Stimulated activated CD8-positive, alpha-beta memory T cell treated with anti-CD3 and anti-CD28 coated beads, Interleukin-4, amount 100 ng/mL, for 48 hours (primary cell): ENCODE data around the gene NOL4.
"Not testable (repeated sequence)": the region's sequence is repeated elsewhere in the genome, so short reads cannot be mapped to it uniquely, and the experiment has no call there.

Experiments
- DNase-seq: peaks from one replicate; pipeline ENCODE4 v3.0.0-alpha.2; 2020

The NOL4 gene, protein sequence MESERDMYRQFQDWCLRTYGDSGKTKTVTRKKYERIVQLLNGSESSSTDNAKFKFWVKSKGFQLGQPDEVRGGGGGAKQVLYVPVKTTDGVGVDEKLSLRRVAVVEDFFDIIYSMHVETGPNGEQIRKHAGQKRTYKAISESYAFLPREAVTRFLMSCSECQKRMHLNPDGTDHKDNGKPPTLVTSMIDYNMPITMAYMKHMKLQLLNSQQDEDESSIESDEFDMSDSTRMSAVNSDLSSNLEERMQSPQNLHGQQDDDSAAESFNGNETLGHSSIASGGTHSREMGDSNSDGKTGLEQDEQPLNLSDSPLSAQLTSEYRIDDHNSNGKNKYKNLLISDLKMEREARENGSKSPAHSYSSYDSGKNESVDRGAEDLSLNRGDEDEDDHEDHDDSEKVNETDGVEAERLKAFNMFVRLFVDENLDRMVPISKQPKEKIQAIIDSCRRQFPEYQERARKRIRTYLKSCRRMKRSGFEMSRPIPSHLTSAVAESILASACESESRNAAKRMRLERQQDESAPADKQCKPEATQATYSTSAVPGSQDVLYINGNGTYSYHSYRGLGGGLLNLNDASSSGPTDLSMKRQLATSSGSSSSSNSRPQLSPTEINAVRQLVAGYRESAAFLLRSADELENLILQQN

DNA sequence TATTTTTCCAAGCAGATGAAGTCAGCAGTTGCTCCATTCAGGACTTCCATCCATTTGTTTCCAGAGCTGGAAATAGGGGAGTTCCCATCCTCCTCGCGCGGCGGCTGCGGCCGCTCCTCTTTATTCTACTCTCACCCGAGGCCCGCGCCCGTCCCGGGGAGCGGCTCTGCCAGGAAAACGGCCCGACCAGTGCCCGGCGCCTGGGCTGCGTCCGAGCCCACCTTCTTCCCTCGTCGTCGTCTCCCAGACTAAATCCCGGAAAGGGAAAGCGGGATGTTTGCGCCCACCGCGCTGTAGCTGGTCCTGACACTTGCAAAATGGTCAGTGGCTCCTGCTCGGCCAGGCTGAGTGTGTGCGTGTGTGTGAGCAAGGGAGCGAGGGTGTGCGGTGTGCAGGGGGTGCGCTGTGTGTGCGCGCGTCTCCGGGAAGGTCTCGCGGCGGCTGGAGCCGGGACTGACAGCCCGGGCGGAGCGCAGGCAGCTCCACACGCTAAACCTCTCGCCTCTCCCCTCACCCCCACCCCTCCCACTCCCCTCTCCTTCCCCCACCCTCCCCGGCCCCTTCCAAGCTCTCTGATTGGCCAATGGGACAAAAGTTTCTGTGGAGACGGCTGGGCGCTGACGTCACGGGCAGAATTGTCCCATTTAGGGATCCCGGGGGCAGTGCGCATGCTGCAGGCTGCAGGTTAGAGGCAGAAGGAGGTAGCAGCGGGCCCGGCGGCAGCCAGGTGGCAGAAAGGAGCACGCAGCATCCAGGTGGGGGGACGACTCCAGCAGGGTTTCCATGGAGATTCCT lies at the start of gene NOL4:
Gene NOL4, minus strand, starts transcription at position 491 of the 795 bp plus-strand sequence. CDS start 1,660 bp downstream, outside the sequence.
- DNase-seq = no peak

DNA sequence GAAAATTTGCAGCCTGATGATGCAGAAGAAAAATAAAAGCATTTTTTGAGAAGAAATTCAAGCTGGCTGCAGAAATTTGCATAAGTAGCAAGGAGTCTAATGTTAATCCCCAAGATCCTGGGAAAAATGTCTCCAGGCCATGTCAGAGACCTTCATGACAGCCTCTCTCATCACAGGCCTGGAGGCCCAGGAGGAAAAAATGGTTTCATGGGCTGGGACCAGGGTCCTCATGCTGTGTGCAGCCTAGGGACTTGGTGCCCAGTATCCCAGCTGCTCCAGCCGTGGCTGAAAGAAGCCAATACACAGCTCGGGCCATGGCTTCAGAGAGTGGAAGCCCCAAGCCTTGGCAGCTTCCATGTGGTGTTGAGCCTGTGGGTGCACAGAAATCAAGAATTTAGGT lies 41.3 kb upstream of the NOL4 start:
- DNase-seq = not testable (repeated sequence)

DNA sequence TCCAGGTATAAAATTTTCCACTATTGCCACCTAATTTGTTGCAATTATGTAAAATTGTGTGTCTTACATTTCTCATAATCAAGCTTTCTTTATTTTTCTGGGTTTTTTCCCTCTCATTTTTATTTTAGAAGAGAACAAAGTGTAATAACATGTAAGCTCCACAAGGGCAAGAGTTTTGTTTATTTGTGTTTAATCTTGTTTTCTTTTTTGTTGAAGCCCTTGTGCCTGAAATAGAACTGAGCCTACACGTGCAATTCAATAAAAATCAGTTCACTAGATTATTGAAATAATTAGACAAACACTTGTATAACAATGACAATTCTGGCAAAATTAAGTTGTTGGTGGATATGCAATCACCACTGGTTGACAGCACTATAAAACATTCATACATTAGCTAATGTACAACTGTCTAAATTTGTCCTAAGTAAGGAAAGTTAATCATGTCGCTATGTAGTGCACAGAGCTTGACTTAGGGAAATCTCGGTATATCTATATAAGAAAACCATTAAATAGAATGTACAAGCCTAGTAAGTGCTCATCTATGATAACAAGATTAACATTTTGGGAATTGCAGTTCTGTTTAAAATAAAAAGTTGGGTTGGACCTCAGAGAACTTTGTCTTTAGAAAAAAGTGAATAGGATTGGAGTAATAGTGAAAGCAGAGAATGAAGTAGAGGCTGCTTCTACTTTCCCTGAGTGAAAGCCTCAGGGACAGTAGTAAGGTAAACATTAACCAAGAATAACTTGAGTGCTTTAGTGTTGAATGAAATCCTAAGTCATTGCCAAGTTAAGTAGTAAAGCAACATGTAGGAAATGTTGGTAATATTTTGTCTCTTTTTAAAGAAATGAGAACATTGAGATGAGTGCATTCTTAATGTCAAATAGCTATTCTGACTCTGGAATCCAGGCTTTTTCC lies 37.4 kb upstream of the NOL4 start:
- DNase-seq = no peak

DNA sequence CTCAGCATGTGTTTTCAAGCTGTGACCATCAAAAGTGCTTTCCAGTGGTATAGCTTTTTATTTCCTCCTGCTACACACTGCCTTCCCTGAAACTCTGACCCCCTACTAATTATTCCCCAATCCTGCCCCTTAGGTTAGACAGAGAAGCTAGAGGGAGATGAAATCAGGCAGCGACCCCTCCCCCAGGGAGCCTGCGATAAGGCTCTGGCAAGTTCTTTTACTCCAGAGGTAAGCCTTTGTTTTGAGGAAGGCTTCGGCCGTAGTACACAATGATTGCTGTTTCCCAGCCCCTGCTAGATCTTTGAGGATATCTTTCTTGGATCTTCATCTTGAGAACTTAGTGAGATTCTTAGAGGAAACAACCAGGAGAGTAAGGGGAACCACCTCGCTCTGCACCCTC lies 33.5 kb upstream of the NOL4 start:
- no peak for DNase-seq

DNA sequence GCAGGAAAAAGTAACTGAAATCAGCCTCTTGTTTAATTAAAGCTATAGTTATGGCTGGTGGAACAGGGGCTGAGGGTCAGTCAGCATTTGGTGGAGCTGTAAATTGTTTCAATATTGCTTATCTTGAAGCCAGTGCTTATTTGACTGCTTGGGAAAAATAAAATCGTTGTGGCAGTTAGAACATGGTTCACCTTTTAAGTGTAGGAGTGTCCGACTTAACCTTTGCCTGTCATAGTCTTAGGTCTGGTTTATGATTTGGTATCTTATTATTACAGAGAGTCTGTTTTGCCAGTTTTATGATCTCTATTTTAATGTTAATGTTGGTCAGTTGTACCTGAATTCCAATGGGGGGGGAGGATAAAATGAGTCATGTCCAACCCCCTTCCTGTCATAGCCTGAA lies 27.2 kb upstream of the NOL4 start:
- DNase-seq = no peak

DNA sequence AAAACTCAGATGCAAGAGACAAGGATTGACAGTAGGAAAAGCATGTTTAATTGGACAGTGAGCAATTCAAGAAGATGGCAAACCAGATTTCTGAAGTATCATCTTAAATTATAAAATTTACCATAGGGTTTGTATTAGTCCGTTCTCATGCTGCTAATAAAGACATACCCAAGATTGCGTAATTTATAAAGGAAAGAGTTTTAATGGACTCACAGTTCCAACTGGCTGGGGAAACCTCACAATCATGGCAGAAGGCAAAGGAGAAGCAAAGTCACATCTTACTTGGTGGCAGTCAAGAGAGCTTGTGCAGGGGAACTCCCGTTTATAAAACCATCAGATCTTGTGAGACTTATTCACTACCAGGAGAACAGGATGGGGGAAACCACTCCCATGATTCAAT lies 24.0 kb upstream of the NOL4 start:
- DNase-seq = no peak

DNA sequence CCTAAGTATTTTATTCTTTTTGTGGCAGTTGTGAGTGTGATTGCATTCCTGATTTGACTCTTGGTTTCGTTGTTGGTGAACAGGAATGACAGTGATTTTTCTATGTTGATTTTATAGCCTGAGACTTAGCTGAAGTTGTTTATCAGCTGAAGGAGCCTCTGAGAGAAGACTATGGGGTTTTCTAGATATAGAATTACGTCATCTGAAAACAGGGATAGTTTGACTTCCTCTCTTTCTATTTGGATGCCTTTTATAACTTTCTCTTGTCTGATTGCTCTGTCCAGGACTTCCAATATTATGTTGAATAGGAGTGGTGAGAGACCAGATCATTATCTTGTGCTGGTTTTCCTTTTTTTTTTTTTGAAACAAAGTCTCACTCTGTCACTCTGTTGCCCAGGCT lies 18.0 kb upstream of the NOL4 start:
- DNase-seq = no peak

DNA sequence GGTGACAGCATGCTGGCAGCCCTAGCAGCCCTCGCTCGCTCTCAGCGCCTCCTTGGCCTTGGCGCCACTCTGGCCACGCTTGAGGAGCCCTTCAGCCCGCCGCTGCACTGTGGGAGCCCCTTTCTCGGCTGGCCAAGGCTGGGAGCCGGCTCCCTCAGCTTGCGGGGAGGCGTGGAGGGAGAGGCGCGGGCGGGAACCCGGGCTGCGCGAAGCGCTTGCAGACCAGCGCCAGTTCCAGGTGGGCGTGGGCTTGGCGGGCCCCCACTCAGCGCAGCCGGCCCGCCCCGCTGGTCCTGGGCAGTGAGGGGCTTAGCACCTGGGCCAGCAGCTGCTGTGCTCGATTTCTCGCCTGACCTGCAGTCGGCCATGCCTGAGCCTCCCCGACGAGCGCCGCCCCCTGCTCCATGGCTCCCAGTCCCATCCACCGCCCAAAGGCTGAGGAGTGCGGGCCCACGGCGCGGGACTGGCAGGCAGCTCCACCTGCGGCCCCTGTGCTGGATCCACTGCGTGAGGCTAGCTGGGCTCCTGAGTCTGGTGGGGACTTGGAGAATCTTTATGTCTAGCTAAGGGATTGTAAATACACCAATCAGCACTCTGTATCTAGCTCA lies 9.2 kb upstream of the NOL4 start:
- not testable (repeated sequence) for DNase-seq

DNA sequence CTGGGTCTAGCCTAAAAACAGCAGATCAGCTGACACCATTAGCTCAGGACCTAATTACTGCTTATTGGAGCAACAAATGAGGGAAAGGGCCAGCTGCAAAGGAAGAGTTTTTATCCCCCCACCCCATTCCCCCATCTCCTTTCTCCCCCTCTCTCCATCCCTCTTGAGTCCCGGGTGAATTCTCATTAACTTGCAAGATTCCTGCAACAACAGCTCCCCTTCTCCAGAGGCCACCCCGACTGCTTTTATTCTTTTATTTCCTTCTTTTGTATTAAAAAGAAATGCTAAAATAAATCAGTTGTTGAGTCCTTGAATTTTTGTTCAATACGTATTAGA lies 473 bp upstream of the NOL4 start:
- no peak for DNase-seq

DNA sequence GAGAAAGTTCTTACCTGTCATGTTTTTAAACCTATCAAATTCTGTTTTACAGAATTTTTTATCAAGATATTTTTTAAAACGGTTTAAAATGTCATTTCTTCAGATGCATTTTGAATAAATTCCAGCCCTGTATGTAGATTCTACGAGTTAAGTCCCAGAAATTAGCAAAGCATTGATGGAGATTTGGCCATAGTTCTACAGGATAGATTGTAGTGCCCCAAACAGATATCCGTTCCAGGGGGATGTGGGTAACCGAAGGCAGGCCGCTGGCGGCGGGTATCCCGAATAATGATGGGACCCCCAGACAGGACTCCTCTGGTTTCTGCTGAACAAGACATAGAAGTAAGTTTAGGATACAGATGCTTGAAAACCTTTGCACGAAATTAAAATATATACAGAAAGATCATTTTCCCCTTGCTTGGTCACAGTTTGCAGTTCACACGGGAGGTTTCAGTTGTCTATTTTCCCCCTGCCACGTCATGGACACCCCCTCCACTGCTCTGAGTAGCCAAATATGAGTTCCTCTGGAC lies 755 bp downstream of the NOL4 start:
- DNase-seq = no peak

DNA sequence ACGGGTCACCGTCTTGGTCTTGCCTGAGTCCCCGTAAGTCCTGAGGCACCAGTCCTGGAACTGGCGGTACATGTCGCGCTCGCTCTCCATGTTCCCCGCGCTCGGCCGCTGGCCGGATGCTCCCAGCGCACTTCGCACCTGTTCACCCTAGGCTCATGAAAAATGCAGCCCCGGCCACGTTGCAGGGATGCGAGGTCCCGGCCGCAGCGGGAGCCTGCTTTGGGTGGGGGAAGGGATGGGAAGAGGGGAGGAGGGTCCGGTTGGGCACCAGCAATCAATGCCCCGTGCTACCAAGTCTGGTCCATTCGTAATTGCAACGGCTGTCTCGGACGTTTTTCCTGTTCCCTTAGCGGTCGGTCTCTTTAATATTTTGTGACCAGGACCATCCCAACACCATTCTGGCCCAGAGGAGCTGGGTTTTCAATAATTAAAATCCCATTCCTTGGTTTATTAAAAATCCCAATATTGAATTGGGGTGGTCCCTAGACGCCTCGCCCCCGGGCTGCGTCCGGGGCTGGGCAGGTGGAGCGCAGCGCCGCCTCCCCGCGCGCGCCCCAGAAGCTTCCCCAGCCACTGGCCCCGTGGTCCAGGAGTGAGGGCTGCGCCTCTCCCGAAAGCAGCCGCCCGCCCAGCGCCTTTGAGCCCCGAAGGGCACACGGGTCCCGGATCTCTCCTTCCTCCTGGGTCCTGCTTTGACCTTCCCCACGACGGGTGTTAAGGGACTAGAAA lies 1.4 kb downstream of the NOL4 start:
- no peak for DNase-seq

DNA sequence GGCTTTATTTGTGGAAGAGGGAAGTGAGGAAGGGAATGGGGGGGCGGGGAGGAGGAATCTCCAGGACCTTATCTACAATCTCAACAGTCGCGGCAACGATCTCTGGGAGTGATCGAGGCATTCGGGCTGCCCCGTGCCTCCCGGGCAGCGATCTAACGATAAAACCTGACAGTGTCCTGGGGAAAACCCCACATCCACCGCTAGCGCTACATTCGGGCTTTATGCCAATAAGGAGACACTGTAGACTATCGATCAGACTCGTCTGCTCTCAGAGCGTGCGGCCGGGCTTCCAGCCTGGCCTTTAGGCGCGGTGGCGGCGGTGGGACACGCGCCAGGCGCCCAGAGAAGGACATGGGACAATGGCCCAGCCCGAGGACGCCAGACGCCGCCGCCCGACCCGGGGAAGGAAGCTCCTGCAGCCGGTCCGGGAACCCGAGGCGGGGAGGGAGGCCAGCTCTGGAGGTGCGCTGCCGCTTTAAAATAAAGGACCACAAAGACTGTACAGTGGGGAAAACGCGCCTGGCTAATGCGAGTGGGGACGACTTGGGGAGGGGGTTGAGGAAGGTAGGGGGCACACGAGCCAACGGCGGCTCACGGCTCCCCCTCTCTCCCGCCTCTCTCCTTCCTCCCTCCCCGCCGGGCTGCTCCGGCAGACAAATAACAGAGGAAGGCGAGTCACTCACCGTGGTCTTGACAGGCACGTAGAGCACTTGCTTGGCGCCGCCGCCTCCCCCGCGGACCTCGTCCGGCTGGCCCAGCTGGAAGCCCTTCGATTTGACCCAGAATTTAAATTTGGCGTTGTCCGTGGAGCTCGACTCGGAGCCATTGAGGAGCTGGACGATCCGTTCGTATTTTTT lies 2.2 kb downstream of the NOL4 start:
- DNase-seq = no peak

DNA sequence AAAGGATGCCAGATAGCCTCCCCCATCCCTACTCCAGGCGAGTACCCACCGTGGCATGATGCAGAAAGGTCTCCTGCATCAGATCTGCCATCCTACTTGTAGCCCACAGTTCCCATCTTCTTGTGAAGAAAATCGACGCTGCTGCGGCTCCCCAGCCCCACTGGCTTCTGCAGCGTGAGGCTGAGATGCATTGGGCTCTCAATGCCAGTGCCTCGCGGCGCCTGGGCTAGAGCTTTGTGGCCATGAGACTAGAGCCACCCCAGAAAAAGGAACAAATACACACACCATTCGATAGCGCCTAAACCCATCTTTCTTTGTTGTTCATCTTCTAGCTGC lies 2.8 kb downstream of the NOL4 start:
- no peak for DNase-seq

DNA sequence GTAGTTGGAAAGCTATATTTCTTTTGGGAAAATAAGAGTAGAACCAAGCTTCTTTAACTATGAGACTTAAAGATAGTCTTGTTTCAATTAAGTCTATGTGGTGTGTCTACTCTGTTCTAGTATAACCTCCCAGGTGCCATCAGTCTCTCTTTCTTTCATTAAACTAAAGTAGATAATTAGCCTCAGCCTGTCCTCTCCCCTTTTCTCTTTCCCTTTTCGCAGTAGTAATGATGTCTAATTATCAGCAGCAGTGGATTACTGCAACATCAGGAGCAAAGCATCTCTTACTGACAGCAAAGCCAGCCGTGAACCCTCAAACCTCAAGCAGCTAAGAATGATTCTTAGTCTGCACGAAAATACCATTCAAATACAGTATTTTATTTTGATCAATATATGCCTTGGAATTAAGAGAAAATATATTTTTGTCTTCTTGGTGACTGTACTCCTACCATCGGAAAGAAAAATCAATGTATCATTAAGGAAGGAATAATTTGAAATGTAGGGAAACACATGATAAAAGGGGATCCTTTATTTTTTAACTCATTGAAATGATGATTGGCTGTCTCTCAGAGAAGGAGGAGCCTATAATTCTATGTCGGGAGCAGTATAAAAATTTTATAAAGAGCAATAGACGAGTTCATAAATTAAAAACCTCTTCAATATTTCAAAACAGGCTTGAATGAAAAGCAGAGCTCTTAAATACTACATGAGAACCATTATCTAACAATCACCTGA lies 4.5 kb downstream of the NOL4 start:
- no peak for DNase-seq

DNA sequence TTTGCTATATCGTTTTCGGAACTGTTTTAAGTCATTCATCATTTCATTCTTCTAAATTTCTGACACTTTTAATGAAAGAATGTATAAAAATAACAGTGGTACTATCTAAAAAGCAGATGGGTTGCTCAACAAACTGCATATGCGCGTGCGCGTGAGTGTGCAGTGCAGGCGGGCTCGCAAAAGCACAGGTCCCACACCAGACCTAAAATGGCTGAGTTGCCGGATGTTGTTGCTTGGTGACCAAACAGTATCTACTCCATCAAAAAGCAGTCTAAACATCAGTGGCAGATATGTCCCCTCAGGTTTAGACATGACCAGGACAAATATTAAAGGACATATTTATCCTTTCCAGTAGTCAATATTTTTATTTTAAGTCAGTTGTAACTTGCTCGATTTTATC lies 5.1 kb downstream of the NOL4 start:
- no peak for DNase-seq

DNA sequence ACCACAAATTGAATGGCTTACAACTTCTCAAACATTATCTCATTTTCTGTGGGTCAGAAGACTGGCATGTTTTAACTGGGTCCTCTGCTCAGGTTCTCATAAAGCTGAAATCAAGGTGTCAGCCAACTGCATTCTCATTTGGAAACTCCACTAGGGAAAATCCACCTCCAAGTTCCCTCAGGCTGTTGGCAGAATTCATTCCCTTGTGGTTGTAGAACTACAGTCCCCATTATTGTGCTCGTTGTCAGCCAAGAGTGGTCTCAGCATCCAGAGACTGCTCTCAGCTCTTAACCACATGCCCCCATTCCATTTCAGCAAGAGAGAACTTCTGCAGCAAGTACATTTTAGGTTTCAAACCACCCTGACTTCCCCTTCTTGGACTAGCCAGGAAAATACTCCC lies 12.2 kb downstream of the NOL4 start:
- no peak for DNase-seq

DNA sequence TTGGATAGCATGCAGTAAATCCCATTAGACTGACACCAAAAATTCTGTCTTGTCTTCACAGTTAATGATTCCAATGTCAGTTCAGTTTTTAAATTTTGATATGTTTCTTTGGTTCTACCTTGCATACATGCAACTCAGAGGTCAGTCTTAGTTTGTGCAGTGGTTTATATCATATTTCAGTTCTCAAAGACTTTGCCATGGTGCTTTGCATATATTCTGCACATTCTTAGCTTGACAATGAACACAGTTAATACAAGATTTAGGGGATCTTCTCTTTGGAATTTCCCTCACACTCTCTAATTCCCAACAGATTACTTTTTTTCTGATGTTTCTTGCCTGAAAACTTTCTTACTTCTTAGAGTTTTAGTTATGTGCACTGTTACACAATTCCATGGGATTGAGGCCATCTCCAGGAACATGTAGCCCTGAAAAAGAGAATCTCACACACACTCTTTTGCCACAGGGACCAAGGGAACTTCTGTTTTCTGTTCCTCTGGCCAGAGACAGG lies 17.3 kb downstream of the NOL4 start:
- no peak for DNase-seq

DNA sequence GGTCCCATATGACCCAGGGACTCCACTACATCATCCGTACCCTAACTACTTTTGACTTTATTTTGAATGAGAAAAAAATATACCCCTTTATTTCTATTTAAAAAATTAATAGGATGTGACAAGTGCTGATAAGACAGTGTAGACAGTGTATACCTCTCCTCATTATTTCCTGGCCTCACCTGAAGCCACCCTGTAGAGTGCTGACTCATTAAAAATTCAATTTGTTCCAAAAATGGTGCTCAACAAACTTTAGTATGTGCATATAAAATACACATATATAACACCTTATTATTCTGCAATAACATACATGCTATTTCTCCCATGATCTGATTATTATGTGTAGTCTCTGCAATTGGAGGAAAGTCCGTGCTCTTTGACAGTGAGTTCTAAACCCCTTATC lies 20.8 kb downstream of the NOL4 start:
- DNase-seq = no peak

DNA sequence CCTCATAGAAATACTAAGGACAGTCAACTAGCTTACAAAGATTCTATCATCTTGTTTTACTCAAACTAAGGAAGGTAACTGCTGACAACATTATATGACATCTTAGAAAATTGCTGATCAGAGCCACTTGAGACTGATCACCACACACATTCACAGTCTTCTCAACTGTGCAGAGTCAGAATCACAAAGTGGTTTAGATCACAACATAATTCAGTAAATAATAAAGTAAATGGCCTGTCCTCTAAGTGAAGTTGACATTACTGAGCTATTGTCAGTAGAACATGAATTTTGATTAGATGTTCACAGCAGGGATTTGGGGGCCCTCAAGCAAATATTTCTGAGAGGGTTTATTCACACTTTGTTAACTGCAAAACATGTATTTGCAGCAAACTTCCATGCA lies 28.5 kb downstream of the NOL4 start:
- no peak for DNase-seq

DNA sequence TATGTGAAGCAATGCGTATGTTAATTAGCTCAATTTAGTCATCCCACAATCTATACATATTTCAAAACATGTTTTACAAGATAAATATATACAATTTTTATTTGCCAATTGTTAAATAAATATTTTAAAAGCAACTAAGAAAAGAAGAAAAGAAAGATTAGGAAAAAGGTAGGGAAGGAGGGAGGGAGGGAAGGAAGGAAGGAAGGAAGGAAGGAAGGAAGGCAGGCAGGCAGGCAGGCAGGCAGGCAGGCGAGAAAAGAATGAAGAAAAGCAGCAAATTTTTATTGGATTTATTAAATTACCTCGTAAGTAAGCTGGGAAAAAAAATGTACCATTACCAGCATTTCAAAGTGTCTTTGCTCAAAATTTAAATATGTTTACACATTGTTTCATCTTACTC lies 30.5 kb downstream of the NOL4 start:
- DNase-seq = no peak
